Endodermal cell (in vitro differentiated cells): ENCODE results near the gene AKR1E2. TPM values are rescaled to one million over a fixed set of nuclear protein-coding genes. Genes with fewer than 3 reads are reported as not detected.

Experiments
- DNase-seq: peaks from one replicate; pipeline ENCODE4 v3.0.0-alpha.2; 2017
- H3K27ac ChIP-seq: 2 replicates; pipeline ENCODE4 v1.5.1; 2013; ENCODE audit warnings: mild to moderate bottlenecking, low read depth, low read length, moderate library complexity
- H3K27me3 ChIP-seq: 2 replicates; pipeline ENCODE4 v1.6.1; 2013; ENCODE audit warnings: mild to moderate bottlenecking, low read length, moderate library complexity; ENCODE audit not compliant: insufficient read depth, control insufficient read depth, poor library complexity, severe bottlenecking
- H3K36me3 ChIP-seq: 2 replicates; pipeline ENCODE4 v1.7.0; 2013; ENCODE audit warnings: mild to moderate bottlenecking, low read length, moderate library complexity; ENCODE audit not compliant: control insufficient read depth, insufficient read depth
- H3K4me1 ChIP-seq: one replicate; pipeline ENCODE4 v1.7.0; 2013; ENCODE audit warnings: low read length; ENCODE audit not compliant: control insufficient read depth, insufficient read depth
- H3K4me3 ChIP-seq: 2 replicates; pipeline ENCODE4 v1.5.1; 2013; ENCODE audit warnings: mild to moderate bottlenecking, low read length, moderate library complexity
- H3K9ac ChIP-seq: 2 replicates; pipeline ENCODE4 v1.6.1; 2013; ENCODE audit warnings: mild to moderate bottlenecking, low read length, moderate library complexity; ENCODE audit not compliant: poor library complexity, severe bottlenecking; ENCODE audit errors: extremely low read depth
- H3K9me3 ChIP-seq: 2 replicates; pipeline ENCODE4 v1.6.1; 2013; ENCODE audit warnings: mild to moderate bottlenecking, low read length, moderate library complexity; ENCODE audit not compliant: control insufficient read depth
- H3K27ac Mint-ChIP-seq: 2 replicates; pipeline ENCODE4 v1.8.0; 2020; ENCODE audit warnings: mixed read lengths
- H3K27me3 Mint-ChIP-seq: 2 replicates; pipeline ENCODE4 v1.8.0; 2021; ENCODE audit warnings: mild to moderate bottlenecking, mixed read lengths; ENCODE audit not compliant: insufficient read depth
- H3K36me3 Mint-ChIP-seq: 2 replicates; pipeline ENCODE4 v1.8.0; 2020; ENCODE audit warnings: low read depth, mixed read lengths
- H3K4me1 Mint-ChIP-seq: 2 replicates; pipeline ENCODE4 v1.8.0; 2020; ENCODE audit warnings: mixed read lengths
- H3K4me3 Mint-ChIP-seq: 2 replicates; pipeline ENCODE4 v1.8.0; 2020; ENCODE audit warnings: mild to moderate bottlenecking, moderate library complexity, mixed read lengths
- H3K9me3 Mint-ChIP-seq: 2 replicates; pipeline ENCODE4 v1.8.0; 2020; ENCODE audit warnings: mild to moderate bottlenecking, mixed read lengths
- CTCF ChIP-seq: fragments of 200-600 bp; sonication (generic); conservative IDR thresholded peaks from 2 replicates; pipeline ENCODE4 v1.5.0; 2021; ENCODE audit warnings: antibody characterized with exemption, mild to moderate bottlenecking
- WGBS, 2 experiments: methylation state at CpG; one replicate each; pipeline versions ENCODE4 v1.1.5 to v1.1.7; 2013; ENCODE audit warnings: missing lambda C conversion rate in 2 of 2, mixed read lengths in 1 of 2; ENCODE audit not compliant: insufficient coverage in 1 of 2, insufficient read length in 1 of 2; 5-methylcytosine and 5-hydroxymethylcytosine counted together
- total RNA-seq, 2 donors: library from RNA; stranded (reverse); fragmentation: NEBNext Ultra II Directional in 1 of 2; extraction: Animal tissue kit (Norgen Biotek cat#: 25700) in 1 of 2; gene quantifications; 2 replicates in 1 of 2; 3 replicates in 1 of 2; pipeline ENCODE4 v1.2.1, GENCODE V29; 2021

The AKR1E2 gene
- total RNA-seq, 2 donors from 2014 or later, result 5.7 to 6.4 TPM

- no peak overlapping the region for H3K4me3 Mint-ChIP-seq
- H3K4me1 Mint-ChIP-seq, result no peaks in the 10 kb centered on the region
- H3K9me3 ChIP-seq, result no peaks in the 10 kb centered on the region
These were observed 61.5 kb downstream of the AKR1E2 start for GRCh38 chr10:4887501-4887900.

GRCh38 chr10:4888236-4888635 is 62.2 kb downstream of the AKR1E2 start:
- no peaks in the 10 kb centered on the region for H3K27me3 ChIP-seq
- no peak overlapping the region for H3K9ac ChIP-seq
- H3K27me3 Mint-ChIP-seq, result no peaks in the 10 kb centered on the region
- H3K9me3 Mint-ChIP-seq, result no peaks in the 10 kb centered on the region
- no peak for DNase-seq
- no peaks in the 10 kb centered on the region for H3K9me3 ChIP-seq
- 62 to 70% methylated on average over 4 to 5 of the region's 5 CpGs for WGBS, 2 experiments
- no peak overlapping the region for H3K4me3 Mint-ChIP-seq
- H3K4me3 ChIP-seq, result no peak overlapping the region
- H3K27ac Mint-ChIP-seq, result no peak overlapping the region
- H3K27ac ChIP-seq, result no peak overlapping the region
- no peaks in the 10 kb centered on the region for H3K4me1 ChIP-seq
- H3K36me3 ChIP-seq, result no peaks in the 10 kb centered on the region
- H3K4me1 Mint-ChIP-seq, result no peaks in the 10 kb centered on the region
- H3K36me3 Mint-ChIP-seq, result no peaks in the 10 kb centered on the region
- TF ChIP-seq CTCF, result no peak

More at GRCh38 chr10:4887501-4887900, 61.5 kb downstream of the AKR1E2 start:
- DNase-seq, result no peak
- no peak overlapping the region for H3K27ac ChIP-seq
- no peaks in the 10 kb centered on the region for H3K4me1 ChIP-seq
- H3K27ac Mint-ChIP-seq, result no peak overlapping the region
- no peaks in the 10 kb centered on the region for H3K9me3 Mint-ChIP-seq
- no peak overlapping the region for H3K9ac ChIP-seq
- WGBS, 2 experiments, result 94% methylated on average over 9 of the region's 9 CpGs
- no peaks in the 10 kb centered on the region for H3K27me3 Mint-ChIP-seq
- TF ChIP-seq CTCF, result no peak
- H3K27me3 ChIP-seq, result no peaks in the 10 kb centered on the region
- H3K36me3 Mint-ChIP-seq, result no peaks in the 10 kb centered on the region
- H3K36me3 ChIP-seq, result no peaks in the 10 kb centered on the region
- H3K4me3 ChIP-seq, result no peak overlapping the region

- TF ChIP-seq CTCF, result no peak
- no peaks in the 10 kb centered on the region for H3K27me3 ChIP-seq
These were observed 64.0 kb downstream of the AKR1E2 start for GRCh38 chr10:4889959-4890358.

More at GRCh38 chr10:4889959-4890358, 64.0 kb downstream of the AKR1E2 start:
- Mint-ChIP-seq H3K9me3 (no peaks in the 10 kb centered on the region), H3K27me3 (no peaks in the 10 kb centered on the region), H3K4me3 (no peak overlapping the region), H3K36me3 (no peaks in the 10 kb centered on the region), H3K4me1 (no peaks in the 10 kb centered on the region), H3K27ac (no peak overlapping the region)
- no peak for DNase-seq
- no peak overlapping the region for H3K27ac ChIP-seq
- no peaks in the 10 kb centered on the region for H3K9me3 ChIP-seq
- H3K4me3 ChIP-seq, result no peak overlapping the region
- H3K36me3 ChIP-seq, result no peaks in the 10 kb centered on the region
- H3K4me1 ChIP-seq, result no peaks in the 10 kb centered on the region
- 90% methylated on average over 1 of the region's 2 CpGs; no CpG with 5 or more reads in 1 of the 2 experiments for WGBS, 2 experiments
- no peak overlapping the region for H3K9ac ChIP-seq
